ENCODE data around the gene WWOX. TPM values are rescaled to one million over a fixed set of nuclear protein-coding genes. Genes with fewer than 3 reads are reported as not detected.

WWOX gene
- total RNA-seq, 6 donors from 2014 or later, result 18.7 to 167 (median 31.0) TPM

GRCh38 chr16:78292086-78292843 lies 192.8 kb downstream of the WWOX start:
- peaks cover 0 to 7% (median 0%) of the 10 kb centered on the region in 4 donors for H3K4me1 ChIP-seq
- TF ChIP-seq EP300 (IDR thresholded peaks at IDR 0.05) (no peak), POLR2A (IDR thresholded peaks at IDR 0.05) (no peak), POLR2AphosphoS5 (IDR thresholded peaks at IDR 0.05) (no peak)
- TF ChIP-seq, protein P1, sequence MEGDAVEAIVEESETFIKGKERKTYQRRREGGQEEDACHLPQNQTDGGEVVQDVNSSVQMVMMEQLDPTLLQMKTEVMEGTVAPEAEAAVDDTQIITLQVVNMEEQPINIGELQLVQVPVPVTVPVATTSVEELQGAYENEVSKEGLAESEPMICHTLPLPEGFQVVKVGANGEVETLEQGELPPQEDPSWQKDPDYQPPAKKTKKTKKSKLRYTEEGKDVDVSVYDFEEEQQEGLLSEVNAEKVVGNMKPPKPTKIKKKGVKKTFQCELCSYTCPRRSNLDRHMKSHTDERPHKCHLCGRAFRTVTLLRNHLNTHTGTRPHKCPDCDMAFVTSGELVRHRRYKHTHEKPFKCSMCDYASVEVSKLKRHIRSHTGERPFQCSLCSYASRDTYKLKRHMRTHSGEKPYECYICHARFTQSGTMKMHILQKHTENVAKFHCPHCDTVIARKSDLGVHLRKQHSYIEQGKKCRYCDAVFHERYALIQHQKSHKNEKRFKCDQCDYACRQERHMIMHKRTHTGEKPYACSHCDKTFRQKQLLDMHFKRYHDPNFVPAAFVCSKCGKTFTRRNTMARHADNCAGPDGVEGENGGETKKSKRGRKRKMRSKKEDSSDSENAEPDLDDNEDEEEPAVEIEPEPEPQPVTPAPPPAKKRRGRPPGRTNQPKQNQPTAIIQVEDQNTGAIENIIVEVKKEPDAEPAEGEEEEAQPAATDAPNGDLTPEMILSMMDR (IDR thresholded peaks at IDR 0.05), result no peak
- no peaks in the 10 kb centered on the region for H3K27me3 ChIP-seq
- DNase-seq (no peak), ATAC-seq (ENCODE audit: low FRiP score in 2 of 2) (no peak)
- H3K4me3 ChIP-seq, result no peak overlapping the region
- H3K9me3 ChIP-seq, result no peaks in the 10 kb centered on the region
- no peaks in the 10 kb centered on the region for H3K36me3 ChIP-seq
- WGBS, 2 donors, result 58 to 64% methylated on average over 4 of the region's 4 CpGs
- H3K27ac ChIP-seq, result no peak overlapping the region

DNA sequence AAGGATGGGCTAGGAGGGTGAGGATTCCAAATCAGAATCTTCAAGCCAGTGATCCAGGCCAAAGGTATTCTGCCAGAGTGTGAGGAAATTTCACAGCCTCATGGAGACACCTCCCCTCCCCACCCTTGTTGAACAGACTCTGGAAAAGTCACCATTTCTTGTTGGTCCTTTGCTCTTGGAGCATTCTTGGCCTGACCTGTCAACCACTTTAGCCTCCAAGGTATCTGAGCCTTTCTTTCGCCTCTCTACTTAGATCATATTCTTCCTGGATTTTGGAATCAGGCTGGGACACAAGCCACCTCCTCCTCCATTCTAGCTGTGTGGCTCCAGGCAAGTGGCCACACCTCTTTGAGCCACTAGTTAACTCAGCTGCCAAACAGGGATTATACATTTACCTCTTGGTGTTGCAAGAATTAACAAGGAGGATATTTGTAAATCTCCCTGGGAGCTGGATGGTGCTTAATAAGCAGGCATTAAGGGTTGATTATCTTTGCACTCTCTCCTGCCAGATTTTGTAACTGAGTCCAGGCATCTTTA lies 193.5 kb downstream of the WWOX start:
- no peak overlapping the region for H3K27ac ChIP-seq
- TF ChIP-seq, protein P1 (IDR thresholded peaks at IDR 0.05), result no peak
- TF ChIP-seq EP300 (IDR thresholded peaks at IDR 0.05) (no peak), POLR2A (IDR thresholded peaks at IDR 0.05) (no peak), POLR2AphosphoS5 (IDR thresholded peaks at IDR 0.05) (no peak)
- H3K9me3 ChIP-seq, result no peaks in the 10 kb centered on the region
- no peak overlapping the region for H3K4me3 ChIP-seq
- ATAC-seq (ENCODE audit: low FRiP score in 2 of 2) (peak; percentile 57 to 74), DNase-seq (peak in 1 of 2 donors; percentile 33)
- 31 to 77% methylated on average over 1 of the region's 1 CpG for WGBS, 2 donors
- H3K4me1 ChIP-seq, result peaks cover 0 to 7% (median 0%) of the 10 kb centered on the region in 4 donors
- no peaks in the 10 kb centered on the region for H3K36me3 ChIP-seq
- no peaks in the 10 kb centered on the region for H3K27me3 ChIP-seq

GRCh38 chr16:78294538-78295225 lies 195.2 kb downstream of the WWOX start:
- Histone ChIP-seq H3K4me1 (peaks cover 0 to 7% (median 0%) of the 10 kb centered on the region in 4 donors), H3K27me3 (no peaks in the 10 kb centered on the region), H3K27ac (no peak overlapping the region), H3K36me3 (no peaks in the 10 kb centered on the region), H3K9me3 (no peaks in the 10 kb centered on the region), H3K4me3 (no peak overlapping the region)
- TF ChIP-seq POLR2A (IDR thresholded peaks at IDR 0.05) (no peak), POLR2AphosphoS5 (IDR thresholded peaks at IDR 0.05) (no peak)
- TF ChIP-seq, protein P1 (IDR thresholded peaks at IDR 0.05), result no peak
- ATAC-seq (ENCODE audit: low FRiP score in 2 of 2) (no peak), DNase-seq (no peak)
- WGBS, 2 donors, result 92 to 94% methylated on average over 4 of the region's 4 CpGs

DNA sequence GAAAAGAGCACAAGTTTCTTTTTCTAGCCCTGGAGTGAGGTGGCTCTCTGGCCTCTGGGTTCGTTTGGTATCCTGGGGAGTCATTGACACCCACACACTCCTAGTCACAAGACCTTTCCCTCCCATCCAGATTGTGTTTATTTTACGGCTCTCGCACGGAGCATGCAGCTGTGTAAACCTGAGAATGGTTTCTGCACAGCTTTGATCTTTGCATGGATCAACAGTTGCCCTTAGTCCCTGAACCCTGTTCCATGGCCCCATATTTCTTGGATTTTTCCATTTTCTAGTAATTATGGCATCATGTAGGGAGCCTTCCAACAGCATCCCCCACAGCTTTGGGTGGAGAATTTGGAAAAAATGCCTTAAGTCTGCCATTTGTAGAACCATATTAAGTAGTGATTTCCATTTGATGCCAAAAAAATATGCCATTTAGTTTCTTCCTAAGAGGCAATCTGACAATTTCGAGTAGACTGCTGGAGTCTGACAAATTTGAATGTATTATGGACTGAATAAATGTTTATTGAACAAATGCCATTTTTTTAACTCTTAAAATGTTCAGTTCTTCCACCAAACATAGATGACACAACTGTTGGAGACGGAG lies 197.7 kb downstream of the WWOX start:
- ATAC-seq (ENCODE audit: low FRiP score in 2 of 2) (no peak), DNase-seq (no peak)
- WGBS, 2 donors, result 63 to 75% methylated on average over 6 of the region's 6 CpGs
- no peaks in the 10 kb centered on the region for H3K27me3 ChIP-seq
- H3K4me3 ChIP-seq, result no peak overlapping the region
- H3K36me3 ChIP-seq, result no peaks in the 10 kb centered on the region
- TF ChIP-seq EP300 (IDR thresholded peaks at IDR 0.05) (no peak), POLR2AphosphoS5 (IDR thresholded peaks at IDR 0.05) (no peak), POLR2A (IDR thresholded peaks at IDR 0.05) (no peak)
- TF ChIP-seq, protein P1 (IDR thresholded peaks at IDR 0.05), result no peak
- H3K9me3 ChIP-seq, result no peaks in the 10 kb centered on the region
- peaks cover 0 to 7% (median 0%) of the 10 kb centered on the region in 4 donors for H3K4me1 ChIP-seq
- H3K27ac ChIP-seq, result no peak overlapping the region
